SK-N-SH (cell line): ENCODE measurements around the gene GGA3. TPM values are rescaled to one million over a fixed set of nuclear protein-coding genes. Genes with fewer than 3 reads are reported as not detected.

Source experiments
- CTCF ChIA-PET: fragments of 300-600, 350-600 bp; formaldehyde crosslinking; extraction: SDS; loops from one replicate; lab custom pipeline; 2021; lab: Yijun Ruan, JAX
- POLR2A ChIA-PET: fragments of 350-600 bp; sonication (Branson Sonifier 250); formaldehyde crosslinking; extraction: SDS; loops from one replicate; lab custom pipeline; 2020; ENCODE audit warnings: antibody characterized with exemption, inconsistent platforms; lab: Yijun Ruan, JAX
- DNase-seq: peaks from one replicate; pipeline ENCODE4 v3.0.0; 2012
- H2AFZ ChIP-seq: fragments of 200-600 bp; sonication (generic); 2 replicates; pipeline ENCODE4 v1.8.1; 2016; ENCODE audit warnings: antibody characterized with exemption, mild to moderate bottlenecking, low read depth
- H3F3A ChIP-seq: fragments of 200-600 bp; sonication (generic); replicated peaks from 2 replicates; pipeline ENCODE3; 2016; ENCODE audit warnings: antibody characterized with exemption, mild to moderate bottlenecking; ENCODE audit not compliant: insufficient read depth
- H3K27ac ChIP-seq, 2 experiments: fragments of 200-500 bp in 1 of 2; fragments of 200-600 bp in 1 of 2; sonication (Bioruptor generic) in 1 of 2; sonication (generic), shearing (Covaris generic) in 1 of 2; 2 replicates each; pipeline versions ENCODE4 v1.5.1 to v1.6.1; 2014 to 2016; ENCODE audit warnings: low read depth in 2 of 2, inconsistent platforms in 1 of 2, low read length in 1 of 2, mild to moderate bottlenecking in 1 of 2, mixed read lengths in 1 of 2
- H3K27me3 ChIP-seq: fragments of 200-600 bp; sonication (generic), shearing (Covaris generic); 2 replicates; pipeline ENCODE4 v1.6.1; 2016; ENCODE audit warnings: mixed run types; ENCODE audit not compliant: insufficient read depth
- H3K36me3 ChIP-seq, 2 experiments: fragments of 200-500 bp in 1 of 2; fragments of 200-600 bp in 1 of 2; sonication (Bioruptor generic) in 1 of 2; sonication (generic) in 1 of 2; replicated peaks in 1 of 2; 2 replicates each; pipeline versions ENCODE3 to v1.5.1; 2014 to 2016; ENCODE audit warnings: low read length in 1 of 2, mild to moderate bottlenecking in 1 of 2; ENCODE audit not compliant: insufficient read depth in 2 of 2, control insufficient read depth in 1 of 2
- H3K4me1 ChIP-seq, 2 experiments: fragments of 200-500 bp in 1 of 2; fragments of 200-600 bp in 1 of 2; sonication (Bioruptor generic) in 1 of 2; sonication (generic), shearing (Covaris generic) in 1 of 2; 2 replicates each; pipeline versions ENCODE4 v1.5.1 to v1.6.1; 2014 to 2016; ENCODE audit warnings: low read depth in 1 of 2, low read length in 1 of 2, mixed run types in 1 of 2; ENCODE audit not compliant: insufficient read depth in 2 of 2, control insufficient read depth in 1 of 2
- H3K4me2 ChIP-seq: fragments of 200-600 bp; sonication (generic), shearing (Covaris generic); 2 replicates; pipeline ENCODE4 v1.6.1; 2017; ENCODE audit warnings: mixed run types
- H3K4me3 ChIP-seq, 2 experiments: fragments of 200-500 bp in 1 of 2; fragments of 200-600 bp in 1 of 2; sonication (Bioruptor generic) in 1 of 2; sonication (generic), shearing (Covaris generic) in 1 of 2; 2 replicates each; pipeline versions ENCODE4 v1.5.1 to v1.8.1; 2014 to 2016; ENCODE audit warnings: low read depth in 2 of 2, inconsistent platforms in 1 of 2, low read length in 1 of 2, mild to moderate bottlenecking in 1 of 2, mixed read lengths in 1 of 2, moderate library complexity in 1 of 2
- H3K79me2 ChIP-seq: fragments of 200-600 bp; sonication (generic); 2 replicates; pipeline ENCODE4 v1.8.1; 2017; ENCODE audit warnings: mild to moderate bottlenecking; ENCODE audit not compliant: insufficient read depth
- H3K9ac ChIP-seq: fragments of 200-600 bp; sonication (generic); 2 replicates; pipeline ENCODE4 v1.6.1; 2017; ENCODE audit warnings: mixed run types
- H3K9me2 ChIP-seq: fragments of 200-600 bp; sonication (generic); 2 replicates; pipeline ENCODE4 v1.6.1; 2017; ENCODE audit warnings: mixed run types
- H3K9me3 ChIP-seq: fragments of 200-600 bp; sonication (generic); 2 replicates; pipeline ENCODE4 v1.6.1; 2017; ENCODE audit warnings: mixed run types, mild to moderate bottlenecking, moderate library complexity
- H4K20me1 ChIP-seq: fragments of 200-600 bp; sonication (generic); 2 replicates; pipeline ENCODE4 v1.6.1; 2017; ENCODE audit warnings: mild to moderate bottlenecking, mixed run types; ENCODE audit not compliant: insufficient read depth
- CHD2 ChIP-seq: fragments of 150-350 bp; IDR thresholded peaks from 2 replicates; pipeline ENCODE4 v1.6.1; 2018; ENCODE audit warnings: low read length; ENCODE audit not compliant: partially characterized antibody
- ELF1 ChIP-seq: IDR thresholded peaks from 2 replicates; pipeline ENCODE4 v1.4.0; 2012
- EZH2phosphoT487 ChIP-seq: fragments of 200-600 bp; sonication (generic); IDR thresholded peaks from 2 replicates; pipeline ENCODE4 v1.6.1; 2017; ENCODE audit warnings: low read depth, mixed run types, mild to moderate bottlenecking, antibody characterized with exemption, moderate library complexity, borderline replicate concordance
- FOSL2 ChIP-seq: IDR thresholded peaks from 2 replicates; pipeline ENCODE4 v1.4.0; 2012; ENCODE audit warnings: low read depth, mild to moderate bottlenecking, moderate library complexity, borderline replicate concordance
- GABPA ChIP-seq: IDR thresholded peaks from 2 replicates; pipeline ENCODE4 v1.4.0; 2012; ENCODE audit warnings: low read depth, mild to moderate bottlenecking
- GATA2 ChIP-seq: sonication (generic); formaldehyde crosslinking; IDR thresholded peaks from 2 replicates; pipeline ENCODE4 v1.5.0; 2020; ENCODE audit warnings: mild to moderate bottlenecking, missing genetic modification reagents
- JUND ChIP-seq: IDR thresholded peaks from 2 replicates; pipeline ENCODE4 v1.4.0; 2012
- MEF2A ChIP-seq: IDR thresholded peaks from 2 replicates; pipeline ENCODE4 v1.4.0; 2012; ENCODE audit warnings: low read depth, borderline replicate concordance
- NFIC ChIP-seq: IDR thresholded peaks from 2 replicates; pipeline ENCODE4 v1.4.0; 2012; ENCODE audit warnings: borderline replicate concordance
- NRF1 ChIP-seq: IDR thresholded peaks from 2 replicates; pipeline ENCODE4 v1.6.1; 2012; ENCODE audit warnings: low read depth, mild to moderate bottlenecking, low read length
- POLR2AphosphoS5 ChIP-seq: IDR thresholded peaks from 2 replicates; pipeline ENCODE4 v1.6.1; 2012; ENCODE audit warnings: low read depth, low read length
- RAD21 ChIP-seq: IDR thresholded peaks from 2 replicates; pipeline ENCODE4 v1.6.1; 2012; ENCODE audit warnings: mild to moderate bottlenecking, low read length
- RXRA ChIP-seq: IDR thresholded peaks from 2 replicates; pipeline ENCODE4 v1.4.0; 2012; ENCODE audit warnings: low read depth, mild to moderate bottlenecking, borderline replicate concordance
- TEAD4 ChIP-seq: IDR thresholded peaks from 2 replicates; pipeline ENCODE4 v1.4.0; 2012; ENCODE audit warnings: mild to moderate bottlenecking, borderline replicate concordance; ENCODE audit not compliant: insufficient read depth
- WGBS: methylation state at CpG from one replicate; pipeline ENCODE4 v1.1.6; 2017; ENCODE audit warnings: low lambda C conversion rate; 5-methylcytosine and 5-hydroxymethylcytosine counted together
- polyA plus RNA-seq, 3 experiments: library from polyadenylated mRNA; depleted of rRNA; stranded (reverse); fragments of >200 nt; gene quantifications; 2 replicates each; pipeline ENCODE4 v1.2.3, GENCODE V29; 2012
- TF ChIP-seq, protein P1 (sequence below): IDR thresholded peaks from 2 replicates; pipeline ENCODE4 v1.4.0; 2012; ENCODE audit warnings: low read depth, borderline replicate concordance
- TF ChIP-seq, protein P2 (sequence below): fragments of 200-600 bp; sonication (generic); IDR thresholded peaks from 2 replicates; pipeline ENCODE4 v1.6.1; 2017; ENCODE audit warnings: antibody characterized with exemption, mild to moderate bottlenecking, moderate library complexity
- TF ChIP-seq, protein P3 (sequence below): fragments of 150-350 bp; IDR thresholded peaks from 2 replicates; pipeline ENCODE4 v1.6.1; 2016; ENCODE audit warnings: mild to moderate bottlenecking, low read depth, low read length
- TF ChIP-seq, protein P4 (sequence below): IDR thresholded peaks from 2 replicates; pipeline ENCODE4 v1.4.0; 2012; ENCODE audit warnings: low read depth, borderline replicate concordance
- TF ChIP-seq, protein P5 (sequence below): IDR thresholded peaks from 2 replicates; pipeline ENCODE4 v1.4.0; 2012; ENCODE audit warnings: low read depth

Gene GGA3
- polyA plus RNA-seq, 1 of the 3 experiments (the other 2 are of a cell fraction), result 42.5 TPM

DNA sequence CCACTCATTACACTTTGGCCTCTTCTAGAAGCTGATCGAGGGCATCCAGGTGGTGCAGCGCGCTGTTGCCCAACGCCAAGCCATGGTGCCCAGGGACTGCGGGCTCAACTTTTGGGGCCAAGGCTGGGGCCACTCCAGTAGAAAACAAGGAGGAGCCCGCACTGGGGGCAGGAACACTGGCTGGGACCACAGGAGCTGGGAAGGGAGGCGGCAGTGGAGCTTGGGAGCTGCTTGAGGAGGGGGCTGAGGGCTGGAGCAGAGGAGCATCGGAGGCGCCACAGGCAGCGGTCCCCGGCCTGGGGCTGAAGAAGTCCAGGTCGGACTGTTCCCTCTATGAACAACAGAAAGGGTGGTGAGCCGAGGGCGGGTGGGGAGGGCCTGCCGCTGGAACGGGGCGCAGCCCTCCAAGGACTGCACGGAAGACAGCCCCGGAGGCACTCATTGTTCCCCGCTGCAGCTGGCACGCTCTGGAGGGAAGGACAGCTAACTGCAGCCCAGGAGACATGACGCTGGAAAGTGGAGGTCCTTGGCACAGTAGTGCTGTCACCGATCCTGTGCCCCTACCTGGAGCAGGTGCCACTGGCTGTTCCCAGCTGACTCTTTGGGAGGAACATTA is 21.5 kb downstream of the GGA3 start:
- ChIA-PET POLR2A (interaction anchor here (1.1 kb wide), 2 partner anchors 10 to 21 kb away, joined by 3 read pairs; no protein-coding TSS in a partner anchor), CTCF (interaction anchor here (0.5 to 11.7 kb wide), 35 partner anchors 8 to 291 kb away, joined by 3 to 136 read pairs (median 4); partner anchors contain the start of genes GGA3, MIF4GD, MRPS7 and NUP85)
- Histone ChIP-seq H3K9ac (no peak overlapping the region), H3F3A (peaks cover 29% of the 10 kb centered on the region), H3K79me2 (no peaks in the 10 kb centered on the region), H3K4me3 (no peak overlapping the region), H2AFZ (no peak overlapping the region), H3K27me3 (no peaks in the 10 kb centered on the region), H3K9me3 (no peaks in the 10 kb centered on the region), H3K27ac (no peak overlapping the region), H4K20me1 (peaks cover 3% of the 10 kb centered on the region; the same call in 1 of the 2 replicates), H3K4me2 (no peak overlapping the region), H3K36me3 (peaks cover 45 to 97% of the 10 kb centered on the region in 2 experiments), H3K4me1 (no peaks in the 10 kb centered on the region; a peak in 1 of 4 replicates), H3K9me2 (no peaks in the 10 kb centered on the region)
- 94% methylated on average over 23 of the region's 23 CpGs for WGBS
- no peak for DNase-seq
- TF ChIP-seq, protein P1, sequence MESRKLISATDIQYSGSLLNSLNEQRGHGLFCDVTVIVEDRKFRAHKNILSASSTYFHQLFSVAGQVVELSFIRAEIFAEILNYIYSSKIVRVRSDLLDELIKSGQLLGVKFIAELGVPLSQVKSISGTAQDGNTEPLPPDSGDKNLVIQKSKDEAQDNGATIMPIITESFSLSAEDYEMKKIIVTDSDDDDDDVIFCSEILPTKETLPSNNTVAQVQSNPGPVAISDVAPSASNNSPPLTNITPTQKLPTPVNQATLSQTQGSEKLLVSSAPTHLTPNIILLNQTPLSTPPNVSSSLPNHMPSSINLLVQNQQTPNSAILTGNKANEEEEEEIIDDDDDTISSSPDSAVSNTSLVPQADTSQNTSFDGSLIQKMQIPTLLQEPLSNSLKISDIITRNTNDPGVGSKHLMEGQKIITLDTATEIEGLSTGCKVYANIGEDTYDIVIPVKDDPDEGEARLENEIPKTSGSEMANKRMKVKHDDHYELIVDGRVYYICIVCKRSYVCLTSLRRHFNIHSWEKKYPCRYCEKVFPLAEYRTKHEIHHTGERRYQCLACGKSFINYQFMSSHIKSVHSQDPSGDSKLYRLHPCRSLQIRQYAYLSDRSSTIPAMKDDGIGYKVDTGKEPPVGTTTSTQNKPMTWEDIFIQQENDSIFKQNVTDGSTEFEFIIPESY, result no peak
- TF ChIP-seq RAD21 (no peak), ELF1 (no peak), MEF2A (no peak), JUND (no peak), POLR2AphosphoS5 (no peak), GABPA (no peak), GATA2 (CRISPR knock-in tag) (no peak), FOSL2 (no peak), NRF1 (no peak), NFIC (no peak), RXRA (no peak), EZH2phosphoT487 (no peak), TEAD4 (no peak), CHD2 (no peak)
- TF ChIP-seq, protein P2, sequence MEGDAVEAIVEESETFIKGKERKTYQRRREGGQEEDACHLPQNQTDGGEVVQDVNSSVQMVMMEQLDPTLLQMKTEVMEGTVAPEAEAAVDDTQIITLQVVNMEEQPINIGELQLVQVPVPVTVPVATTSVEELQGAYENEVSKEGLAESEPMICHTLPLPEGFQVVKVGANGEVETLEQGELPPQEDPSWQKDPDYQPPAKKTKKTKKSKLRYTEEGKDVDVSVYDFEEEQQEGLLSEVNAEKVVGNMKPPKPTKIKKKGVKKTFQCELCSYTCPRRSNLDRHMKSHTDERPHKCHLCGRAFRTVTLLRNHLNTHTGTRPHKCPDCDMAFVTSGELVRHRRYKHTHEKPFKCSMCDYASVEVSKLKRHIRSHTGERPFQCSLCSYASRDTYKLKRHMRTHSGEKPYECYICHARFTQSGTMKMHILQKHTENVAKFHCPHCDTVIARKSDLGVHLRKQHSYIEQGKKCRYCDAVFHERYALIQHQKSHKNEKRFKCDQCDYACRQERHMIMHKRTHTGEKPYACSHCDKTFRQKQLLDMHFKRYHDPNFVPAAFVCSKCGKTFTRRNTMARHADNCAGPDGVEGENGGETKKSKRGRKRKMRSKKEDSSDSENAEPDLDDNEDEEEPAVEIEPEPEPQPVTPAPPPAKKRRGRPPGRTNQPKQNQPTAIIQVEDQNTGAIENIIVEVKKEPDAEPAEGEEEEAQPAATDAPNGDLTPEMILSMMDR, result no peak
- TF ChIP-seq, protein P3, sequence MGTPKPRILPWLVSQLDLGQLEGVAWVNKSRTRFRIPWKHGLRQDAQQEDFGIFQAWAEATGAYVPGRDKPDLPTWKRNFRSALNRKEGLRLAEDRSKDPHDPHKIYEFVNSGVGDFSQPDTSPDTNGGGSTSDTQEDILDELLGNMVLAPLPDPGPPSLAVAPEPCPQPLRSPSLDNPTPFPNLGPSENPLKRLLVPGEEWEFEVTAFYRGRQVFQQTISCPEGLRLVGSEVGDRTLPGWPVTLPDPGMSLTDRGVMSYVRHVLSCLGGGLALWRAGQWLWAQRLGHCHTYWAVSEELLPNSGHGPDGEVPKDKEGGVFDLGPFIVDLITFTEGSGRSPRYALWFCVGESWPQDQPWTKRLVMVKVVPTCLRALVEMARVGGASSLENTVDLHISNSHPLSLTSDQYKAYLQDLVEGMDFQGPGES, result no peak
- TF ChIP-seq, protein P4, sequence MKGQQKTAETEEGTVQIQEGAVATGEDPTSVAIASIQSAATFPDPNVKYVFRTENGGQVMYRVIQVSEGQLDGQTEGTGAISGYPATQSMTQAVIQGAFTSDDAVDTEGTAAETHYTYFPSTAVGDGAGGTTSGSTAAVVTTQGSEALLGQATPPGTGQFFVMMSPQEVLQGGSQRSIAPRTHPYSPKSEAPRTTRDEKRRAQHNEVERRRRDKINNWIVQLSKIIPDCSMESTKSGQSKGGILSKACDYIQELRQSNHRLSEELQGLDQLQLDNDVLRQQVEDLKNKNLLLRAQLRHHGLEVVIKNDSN, result no peak
- TF ChIP-seq, protein P5, sequence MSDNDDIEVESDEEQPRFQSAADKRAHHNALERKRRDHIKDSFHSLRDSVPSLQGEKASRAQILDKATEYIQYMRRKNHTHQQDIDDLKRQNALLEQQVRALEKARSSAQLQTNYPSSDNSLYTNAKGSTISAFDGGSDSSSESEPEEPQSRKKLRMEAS, result no peak
